ENCODE data around the gene CACNA2D3.

Gene CACNA2D3

GRCh38 chr3:54279005-54279583 lies 156.7 kb downstream of the CACNA2D3 start:
- Histone ChIP-seq H4K20me1 (ENCODE audit: insufficient read depth, low read length) (no peaks in the 10 kb centered on the region), H3K27ac (ENCODE audit: low read length) (no peak overlapping the region), H2AFZ (ENCODE audit: low read length) (no peak overlapping the region), H3K4me2 (ENCODE audit: low read depth, low read length) (no peak overlapping the region), H3K9me3 (replicated peaks; ENCODE audit: insufficient read depth, low read length) (no peaks in the 10 kb centered on the region), H3K79me2 (ENCODE audit: low read length) (no peaks in the 10 kb centered on the region), H3K9me2 (replicated peaks; ENCODE audit: insufficient read depth, low read length) (no peaks in the 10 kb centered on the region), H3K36me3 (replicated peaks; ENCODE audit: insufficient read depth, low read length) (no peaks in the 10 kb centered on the region), H3K4me1 (ENCODE audit: low read length) (no peaks in the 10 kb centered on the region), H3K9ac (ENCODE audit: low read length) (no peak overlapping the region), H3K27me3 (replicated peaks; ENCODE audit: insufficient read depth, low read length) (no peaks in the 10 kb centered on the region), H3K4me3 (ENCODE audit: low read length) (no peak overlapping the region), H3F3A (ENCODE audit: insufficient read depth, low read length) (no peaks in the 10 kb centered on the region)
- DNase-seq = no peak
- TF ChIP-seq CTCF (IDR thresholded peaks at IDR 0.05; ENCODE audit: low read length) = no peak
- no peak for TF ChIP-seq EZH2phosphoT487 (IDR thresholded peaks at IDR 0.05; ENCODE audit: low read length)
- no peak for TF ChIP-seq EZH2 (optimal IDR thresholded peaks at IDR 0.05; ENCODE audit: low read depth, low read length)

- DNase-seq = no peak
- Histone ChIP-seq H4K20me1 (ENCODE audit: insufficient read depth, low read length) (no peaks in the 10 kb centered on the region), H3K4me2 (ENCODE audit: low read depth, low read length) (no peak overlapping the region), H3K4me1 (ENCODE audit: low read length) (no peaks in the 10 kb centered on the region), H3K27me3 (replicated peaks; ENCODE audit: insufficient read depth, low read length) (no peaks in the 10 kb centered on the region), H2AFZ (ENCODE audit: low read length) (no peak overlapping the region), H3K9me3 (replicated peaks; ENCODE audit: insufficient read depth, low read length) (no peaks in the 10 kb centered on the region), H3F3A (ENCODE audit: insufficient read depth, low read length) (no peaks in the 10 kb centered on the region), H3K79me2 (ENCODE audit: low read length) (no peaks in the 10 kb centered on the region), H3K36me3 (replicated peaks; ENCODE audit: insufficient read depth, low read length) (no peaks in the 10 kb centered on the region), H3K9ac (ENCODE audit: low read length) (no peak overlapping the region), H3K4me3 (ENCODE audit: low read length) (no peak overlapping the region), H3K27ac (ENCODE audit: low read length) (no peak overlapping the region), H3K9me2 (replicated peaks; ENCODE audit: insufficient read depth, low read length) (no peaks in the 10 kb centered on the region)
- no peak for TF ChIP-seq CTCF (IDR thresholded peaks at IDR 0.05; ENCODE audit: low read length)
- TF ChIP-seq EZH2 (optimal IDR thresholded peaks at IDR 0.05; ENCODE audit: low read depth, low read length) = no peak
- no peak for TF ChIP-seq EZH2phosphoT487 (IDR thresholded peaks at IDR 0.05; ENCODE audit: low read length)
Observed at GRCh38 chr3:54283470-54283869, 161.1 kb downstream of the CACNA2D3 start.

- Histone ChIP-seq H2AFZ (ENCODE audit: low read length) (no peak overlapping the region), H3K79me2 (ENCODE audit: low read length) (no peaks in the 10 kb centered on the region), H4K20me1 (ENCODE audit: insufficient read depth, low read length) (no peaks in the 10 kb centered on the region), H3K9me3 (replicated peaks; ENCODE audit: insufficient read depth, low read length) (no peaks in the 10 kb centered on the region), H3K27me3 (replicated peaks; ENCODE audit: insufficient read depth, low read length) (no peaks in the 10 kb centered on the region), H3K36me3 (replicated peaks; ENCODE audit: insufficient read depth, low read length) (no peaks in the 10 kb centered on the region), H3K4me2 (ENCODE audit: low read depth, low read length) (no peak overlapping the region), H3F3A (ENCODE audit: insufficient read depth, low read length) (no peaks in the 10 kb centered on the region), H3K9me2 (replicated peaks; ENCODE audit: insufficient read depth, low read length) (no peaks in the 10 kb centered on the region), H3K4me3 (ENCODE audit: low read length) (no peak overlapping the region), H3K27ac (ENCODE audit: low read length) (no peak overlapping the region), H3K4me1 (ENCODE audit: low read length) (no peaks in the 10 kb centered on the region), H3K9ac (ENCODE audit: low read length) (no peak overlapping the region)
- no peak for DNase-seq
- TF ChIP-seq CTCF (IDR thresholded peaks at IDR 0.05; ENCODE audit: low read length) = no peak
- TF ChIP-seq EZH2 (optimal IDR thresholded peaks at IDR 0.05; ENCODE audit: low read depth, low read length) = no peak
- TF ChIP-seq EZH2phosphoT487 (IDR thresholded peaks at IDR 0.05; ENCODE audit: low read length) = no peak
Observed at GRCh38 chr3:54294214-54294613, 171.9 kb downstream of the CACNA2D3 start.
